SK-N-SH (cell line): ENCODE measurements around the gene LIN28B. TPM values are rescaled to one million over a fixed set of nuclear protein-coding genes. Genes with fewer than 3 reads are reported as not detected.
A peak's percentile ranks its signal among the peaks of the same experiment; 100 is the strongest.

Source experiments
- CTCF ChIA-PET: fragments of 300-600, 350-600 bp; formaldehyde crosslinking; extraction: SDS; loops from one replicate; lab custom pipeline; 2021; lab: Yijun Ruan, JAX
- POLR2A ChIA-PET: fragments of 350-600 bp; sonication (Branson Sonifier 250); formaldehyde crosslinking; extraction: SDS; loops from one replicate; lab custom pipeline; 2020; ENCODE audit warnings: antibody characterized with exemption, inconsistent platforms; lab: Yijun Ruan, JAX
- DNase-seq: peaks from one replicate; pipeline ENCODE4 v3.0.0; 2012
- H2AFZ ChIP-seq: fragments of 200-600 bp; sonication (generic); 2 replicates; pipeline ENCODE4 v1.8.1; 2016; ENCODE audit warnings: antibody characterized with exemption, mild to moderate bottlenecking, low read depth
- H3F3A ChIP-seq: fragments of 200-600 bp; sonication (generic); replicated peaks from 2 replicates; pipeline ENCODE3; 2016; ENCODE audit warnings: antibody characterized with exemption, mild to moderate bottlenecking; ENCODE audit not compliant: insufficient read depth
- H3K27ac ChIP-seq, 2 experiments: fragments of 200-500 bp in 1 of 2; fragments of 200-600 bp in 1 of 2; sonication (Bioruptor generic) in 1 of 2; sonication (generic), shearing (Covaris generic) in 1 of 2; 2 replicates each; pipeline versions ENCODE4 v1.5.1 to v1.6.1; 2014 to 2016; ENCODE audit warnings: low read depth in 2 of 2, inconsistent platforms in 1 of 2, low read length in 1 of 2, mild to moderate bottlenecking in 1 of 2, mixed read lengths in 1 of 2
- H3K27me3 ChIP-seq: fragments of 200-600 bp; sonication (generic), shearing (Covaris generic); 2 replicates; pipeline ENCODE4 v1.6.1; 2016; ENCODE audit warnings: mixed run types; ENCODE audit not compliant: insufficient read depth
- H3K36me3 ChIP-seq, 2 experiments: fragments of 200-500 bp in 1 of 2; fragments of 200-600 bp in 1 of 2; sonication (Bioruptor generic) in 1 of 2; sonication (generic) in 1 of 2; replicated peaks in 1 of 2; 2 replicates each; pipeline versions ENCODE3 to v1.5.1; 2014 to 2016; ENCODE audit warnings: low read length in 1 of 2, mild to moderate bottlenecking in 1 of 2; ENCODE audit not compliant: insufficient read depth in 2 of 2, control insufficient read depth in 1 of 2
- H3K4me1 ChIP-seq, 2 experiments: fragments of 200-500 bp in 1 of 2; fragments of 200-600 bp in 1 of 2; sonication (Bioruptor generic) in 1 of 2; sonication (generic), shearing (Covaris generic) in 1 of 2; 2 replicates each; pipeline versions ENCODE4 v1.5.1 to v1.6.1; 2014 to 2016; ENCODE audit warnings: low read depth in 1 of 2, low read length in 1 of 2, mixed run types in 1 of 2; ENCODE audit not compliant: insufficient read depth in 2 of 2, control insufficient read depth in 1 of 2
- H3K4me2 ChIP-seq: fragments of 200-600 bp; sonication (generic), shearing (Covaris generic); 2 replicates; pipeline ENCODE4 v1.6.1; 2017; ENCODE audit warnings: mixed run types
- H3K4me3 ChIP-seq, 2 experiments: fragments of 200-500 bp in 1 of 2; fragments of 200-600 bp in 1 of 2; sonication (Bioruptor generic) in 1 of 2; sonication (generic), shearing (Covaris generic) in 1 of 2; 2 replicates each; pipeline versions ENCODE4 v1.5.1 to v1.8.1; 2014 to 2016; ENCODE audit warnings: low read depth in 2 of 2, inconsistent platforms in 1 of 2, low read length in 1 of 2, mild to moderate bottlenecking in 1 of 2, mixed read lengths in 1 of 2, moderate library complexity in 1 of 2
- H3K79me2 ChIP-seq: fragments of 200-600 bp; sonication (generic); 2 replicates; pipeline ENCODE4 v1.8.1; 2017; ENCODE audit warnings: mild to moderate bottlenecking; ENCODE audit not compliant: insufficient read depth
- H3K9ac ChIP-seq: fragments of 200-600 bp; sonication (generic); 2 replicates; pipeline ENCODE4 v1.6.1; 2017; ENCODE audit warnings: mixed run types
- H3K9me2 ChIP-seq: fragments of 200-600 bp; sonication (generic); 2 replicates; pipeline ENCODE4 v1.6.1; 2017; ENCODE audit warnings: mixed run types
- H3K9me3 ChIP-seq: fragments of 200-600 bp; sonication (generic); 2 replicates; pipeline ENCODE4 v1.6.1; 2017; ENCODE audit warnings: mixed run types, mild to moderate bottlenecking, moderate library complexity
- H4K20me1 ChIP-seq: fragments of 200-600 bp; sonication (generic); 2 replicates; pipeline ENCODE4 v1.6.1; 2017; ENCODE audit warnings: mild to moderate bottlenecking, mixed run types; ENCODE audit not compliant: insufficient read depth
- CHD2 ChIP-seq: fragments of 150-350 bp; IDR thresholded peaks from 2 replicates; pipeline ENCODE4 v1.6.1; 2018; ENCODE audit warnings: low read length; ENCODE audit not compliant: partially characterized antibody
- EZH2phosphoT487 ChIP-seq: fragments of 200-600 bp; sonication (generic); IDR thresholded peaks from 2 replicates; pipeline ENCODE4 v1.6.1; 2017; ENCODE audit warnings: low read depth, mixed run types, mild to moderate bottlenecking, antibody characterized with exemption, moderate library complexity, borderline replicate concordance
- FOXJ3 ChIP-seq: sonication (generic); formaldehyde crosslinking; IDR thresholded peaks from 2 replicates; pipeline ENCODE4 v1.5.1; 2020; ENCODE audit warnings: mild to moderate bottlenecking, missing genetic modification reagents
- FOXM1 ChIP-seq: IDR thresholded peaks from 2 replicates; pipeline ENCODE4 v1.4.0; 2012; ENCODE audit warnings: low read depth, mild to moderate bottlenecking
- JUND ChIP-seq: IDR thresholded peaks from 2 replicates; pipeline ENCODE4 v1.4.0; 2012
- MXI1 ChIP-seq: IDR thresholded peaks from 2 replicates; pipeline ENCODE4 v1.6.1; 2012; ENCODE audit warnings: mild to moderate bottlenecking, low read depth, low read length, improper control_type of control experiment
- NRF1 ChIP-seq: IDR thresholded peaks from 2 replicates; pipeline ENCODE4 v1.6.1; 2012; ENCODE audit warnings: low read depth, mild to moderate bottlenecking, low read length
- PBX3 ChIP-seq: IDR thresholded peaks from 2 replicates; pipeline ENCODE4; 2012
- SIN3A ChIP-seq: IDR thresholded peaks from 2 replicates; pipeline ENCODE4 v1.6.1; 2012; ENCODE audit warnings: low read depth, mild to moderate bottlenecking, low read length, moderate library complexity, borderline replicate concordance
- SMC3 ChIP-seq: IDR thresholded peaks from 2 replicates; pipeline ENCODE4 v1.6.1; 2012; ENCODE audit warnings: low read depth, low read length, improper control_type of control experiment
- TAF1 ChIP-seq: IDR thresholded peaks from 2 replicates; pipeline ENCODE4 v1.6.1; 2012; ENCODE audit warnings: low read depth, mild to moderate bottlenecking, low read length, moderate library complexity, borderline replicate concordance
- TCF12 ChIP-seq: IDR thresholded peaks from 2 replicates; pipeline ENCODE4 v1.4.0; 2012
- USF2 ChIP-seq: fragments of 150-350 bp; IDR thresholded peaks from 2 replicates; pipeline ENCODE4 v1.6.1; 2017; ENCODE audit warnings: antibody characterized with exemption, low read length, low read depth, borderline replicate concordance
- WGBS: methylation state at CpG from one replicate; pipeline ENCODE4 v1.1.6; 2017; ENCODE audit warnings: low lambda C conversion rate; 5-methylcytosine and 5-hydroxymethylcytosine counted together
- polyA plus RNA-seq, 3 experiments: library from polyadenylated mRNA; depleted of rRNA; stranded (reverse); fragments of >200 nt; gene quantifications; 2 replicates each; pipeline ENCODE4 v1.2.3, GENCODE V29; 2012
- TF ChIP-seq, protein P1 (sequence below): IDR thresholded peaks from 2 replicates; pipeline ENCODE4 v1.4.0; 2012; ENCODE audit warnings: low read depth, borderline replicate concordance
- TF ChIP-seq, protein P2 (sequence below): IDR thresholded peaks from 2 replicates; pipeline ENCODE4 v1.4.0; 2012; ENCODE audit warnings: low read depth, borderline replicate concordance
- TF ChIP-seq, protein P3 (sequence below): fragments of 200-600 bp; sonication (generic); IDR thresholded peaks from 2 replicates; pipeline ENCODE4 v1.6.1; 2017; ENCODE audit warnings: antibody characterized with exemption, mild to moderate bottlenecking, moderate library complexity

LIN28B gene
- polyA plus RNA-seq, 1 of the 3 experiments (the other 2 are of a cell fraction) = 0.67 TPM

- H3K4me1 ChIP-seq = peaks cover 3% of the 10 kb centered on the region in 2 experiments; a peak in 3 of 4 replicates
- H2AFZ ChIP-seq = no peak overlapping the region
- H3F3A ChIP-seq = no peaks in the 10 kb centered on the region
- no peaks in the 10 kb centered on the region for H3K9me2 ChIP-seq
- H3K9ac ChIP-seq = no peak overlapping the region
- DNase-seq = no peak
- peak overlapping the region in 1 of 2 experiments; percentile 60; a peak in 1 of 4 replicates for H3K27ac ChIP-seq
- H4K20me1 ChIP-seq = no peaks in the 10 kb centered on the region
- no peak for TF ChIP-seq EZH2phosphoT487
- TF ChIP-seq JUND = no peak
- TF ChIP-seq, protein P1, sequence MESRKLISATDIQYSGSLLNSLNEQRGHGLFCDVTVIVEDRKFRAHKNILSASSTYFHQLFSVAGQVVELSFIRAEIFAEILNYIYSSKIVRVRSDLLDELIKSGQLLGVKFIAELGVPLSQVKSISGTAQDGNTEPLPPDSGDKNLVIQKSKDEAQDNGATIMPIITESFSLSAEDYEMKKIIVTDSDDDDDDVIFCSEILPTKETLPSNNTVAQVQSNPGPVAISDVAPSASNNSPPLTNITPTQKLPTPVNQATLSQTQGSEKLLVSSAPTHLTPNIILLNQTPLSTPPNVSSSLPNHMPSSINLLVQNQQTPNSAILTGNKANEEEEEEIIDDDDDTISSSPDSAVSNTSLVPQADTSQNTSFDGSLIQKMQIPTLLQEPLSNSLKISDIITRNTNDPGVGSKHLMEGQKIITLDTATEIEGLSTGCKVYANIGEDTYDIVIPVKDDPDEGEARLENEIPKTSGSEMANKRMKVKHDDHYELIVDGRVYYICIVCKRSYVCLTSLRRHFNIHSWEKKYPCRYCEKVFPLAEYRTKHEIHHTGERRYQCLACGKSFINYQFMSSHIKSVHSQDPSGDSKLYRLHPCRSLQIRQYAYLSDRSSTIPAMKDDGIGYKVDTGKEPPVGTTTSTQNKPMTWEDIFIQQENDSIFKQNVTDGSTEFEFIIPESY = no peak
- peak; percentile 5; the same call in 1 of the 2 replicates for TF ChIP-seq PBX3
- TF ChIP-seq SIN3A = no peak
- TF ChIP-seq, protein P2, sequence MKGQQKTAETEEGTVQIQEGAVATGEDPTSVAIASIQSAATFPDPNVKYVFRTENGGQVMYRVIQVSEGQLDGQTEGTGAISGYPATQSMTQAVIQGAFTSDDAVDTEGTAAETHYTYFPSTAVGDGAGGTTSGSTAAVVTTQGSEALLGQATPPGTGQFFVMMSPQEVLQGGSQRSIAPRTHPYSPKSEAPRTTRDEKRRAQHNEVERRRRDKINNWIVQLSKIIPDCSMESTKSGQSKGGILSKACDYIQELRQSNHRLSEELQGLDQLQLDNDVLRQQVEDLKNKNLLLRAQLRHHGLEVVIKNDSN = no peak
- no peak for TF ChIP-seq CHD2
- TF ChIP-seq MXI1 = no peak
- TF ChIP-seq, all 33 proteins: peak for 1
- Histone ChIP-seq H3K36me3 (no peaks in the 10 kb centered on the region), H3K27me3 (no peaks in the 10 kb centered on the region), H3K4me3 (no peak overlapping the region), H3K79me2 (no peaks in the 10 kb centered on the region), H3K4me2 (no peak overlapping the region), H3K9me3 (no peaks in the 10 kb centered on the region; the same call in 1 of the 2 replicates)
- POLR2A ChIA-PET = no interaction called here
- WGBS = 66% methylated on average over 1 of the region's 1 CpG
- CTCF ChIA-PET = interaction anchor here (0.7 to 3.0 kb wide), 5 partner anchors 14 to 87 kb away, joined by 3 to 14 read pairs (median 3); no protein-coding TSS in a partner anchor
These were observed 44.2 kb downstream of the LIN28B start for GRCh38 chr6:105001063-105001462.

DNA sequence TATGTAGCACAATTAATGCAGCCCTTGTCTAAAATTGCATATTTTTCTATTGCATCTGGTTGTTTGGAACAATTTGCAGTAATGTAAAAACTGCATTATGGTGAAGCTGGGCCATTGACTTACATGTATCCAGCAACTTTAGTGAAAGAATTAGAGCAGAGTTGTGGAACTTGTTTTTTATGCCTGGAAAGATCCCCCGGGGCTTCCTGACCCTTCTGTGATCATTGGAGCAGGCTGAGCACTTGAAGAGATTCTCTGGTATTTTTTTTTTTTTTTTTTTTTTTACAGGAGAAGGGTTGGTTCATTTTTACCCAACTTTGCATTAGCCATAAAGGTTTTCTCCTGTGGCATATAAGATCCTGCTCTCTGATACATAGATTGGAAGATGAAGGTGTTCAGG lies 45.0 kb downstream of the LIN28B start:
- no peak overlapping the region for H3K9ac ChIP-seq
- POLR2A ChIA-PET = no interaction called here
- no peaks in the 10 kb centered on the region; the same call in 1 of the 2 replicates for H3K9me3 ChIP-seq
- H4K20me1 ChIP-seq = no peaks in the 10 kb centered on the region
- peaks cover 0 to 3% of the 10 kb centered on the region in 2 experiments; a peak in 2 of 4 replicates for H3K4me1 ChIP-seq
- no peak overlapping the region for H2AFZ ChIP-seq
- WGBS = 79% methylated on average over 1 of the region's 1 CpG
- no peaks in the 10 kb centered on the region for H3K79me2 ChIP-seq
- no peaks in the 10 kb centered on the region for H3K27me3 ChIP-seq
- H3K4me2 ChIP-seq = no peak overlapping the region
- no peak for DNase-seq
- no peak overlapping the region for H3K27ac ChIP-seq
- no peaks in the 10 kb centered on the region for H3K36me3 ChIP-seq
- no peaks in the 10 kb centered on the region for H3F3A ChIP-seq
- H3K4me3 ChIP-seq = no peak overlapping the region
- H3K9me2 ChIP-seq = no peaks in the 10 kb centered on the region
- CTCF ChIA-PET = interaction anchor here (1.0 to 3.0 kb wide), 3 partner anchors 13 to 76 kb away, joined by 3 to 14 read pairs (median 3); no protein-coding TSS in a partner anchor
- no peak for TF ChIP-seq FOXM1
- TF ChIP-seq NRF1 = no peak
- no peak for TF ChIP-seq SMC3
- TF ChIP-seq, protein P2 = no peak
- TF ChIP-seq TAF1 = no peak
- no peak for TF ChIP-seq CHD2
- no peak for TF ChIP-seq FOXJ3 (CRISPR knock-in tag)
- TF ChIP-seq, protein P3, sequence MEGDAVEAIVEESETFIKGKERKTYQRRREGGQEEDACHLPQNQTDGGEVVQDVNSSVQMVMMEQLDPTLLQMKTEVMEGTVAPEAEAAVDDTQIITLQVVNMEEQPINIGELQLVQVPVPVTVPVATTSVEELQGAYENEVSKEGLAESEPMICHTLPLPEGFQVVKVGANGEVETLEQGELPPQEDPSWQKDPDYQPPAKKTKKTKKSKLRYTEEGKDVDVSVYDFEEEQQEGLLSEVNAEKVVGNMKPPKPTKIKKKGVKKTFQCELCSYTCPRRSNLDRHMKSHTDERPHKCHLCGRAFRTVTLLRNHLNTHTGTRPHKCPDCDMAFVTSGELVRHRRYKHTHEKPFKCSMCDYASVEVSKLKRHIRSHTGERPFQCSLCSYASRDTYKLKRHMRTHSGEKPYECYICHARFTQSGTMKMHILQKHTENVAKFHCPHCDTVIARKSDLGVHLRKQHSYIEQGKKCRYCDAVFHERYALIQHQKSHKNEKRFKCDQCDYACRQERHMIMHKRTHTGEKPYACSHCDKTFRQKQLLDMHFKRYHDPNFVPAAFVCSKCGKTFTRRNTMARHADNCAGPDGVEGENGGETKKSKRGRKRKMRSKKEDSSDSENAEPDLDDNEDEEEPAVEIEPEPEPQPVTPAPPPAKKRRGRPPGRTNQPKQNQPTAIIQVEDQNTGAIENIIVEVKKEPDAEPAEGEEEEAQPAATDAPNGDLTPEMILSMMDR = no peak
- TF ChIP-seq TCF12 = no peak
- TF ChIP-seq, protein P1 = no peak
- TF ChIP-seq USF2 = no peak
